Measurements from ENCODE around the gene WDR20.

WDR20 gene

GRCh38 chr14:102200690-102201352 is 61.1 kb downstream of the WDR20 start:
- DNase-seq (ENCODE audit: extremely low spot score), result no peak
- ChIA-PET POLR2A (no interaction called here), CTCF (no interaction called here)
- TF ChIP-seq FOXA1 (IDR thresholded peaks at IDR 0.05) (no peak), ELF4 (IDR thresholded peaks at IDR 0.05) (no peak), NFRKB (IDR thresholded peaks at IDR 0.05) (no peak), LEF1 (IDR thresholded peaks at IDR 0.05; ENCODE audit: borderline replicate concordance) (no peak), ARNT (IDR thresholded peaks at IDR 0.05) (no peak)
- TF ChIP-seq, protein P1, sequence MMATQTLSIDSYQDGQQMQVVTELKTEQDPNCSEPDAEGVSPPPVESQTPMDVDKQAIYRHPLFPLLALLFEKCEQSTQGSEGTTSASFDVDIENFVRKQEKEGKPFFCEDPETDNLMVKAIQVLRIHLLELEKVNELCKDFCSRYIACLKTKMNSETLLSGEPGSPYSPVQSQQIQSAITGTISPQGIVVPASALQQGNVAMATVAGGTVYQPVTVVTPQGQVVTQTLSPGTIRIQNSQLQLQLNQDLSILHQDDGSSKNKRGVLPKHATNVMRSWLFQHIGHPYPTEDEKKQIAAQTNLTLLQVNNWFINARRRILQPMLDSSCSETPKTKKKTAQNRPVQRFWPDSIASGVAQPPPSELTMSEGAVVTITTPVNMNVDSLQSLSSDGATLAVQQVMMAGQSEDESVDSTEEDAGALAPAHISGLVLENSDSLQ (IDR thresholded peaks at IDR 0.05), result no peak

GRCh38 chr14:102201353-102201738 is 61.6 kb downstream of the WDR20 start:
- DNase-seq (ENCODE audit: extremely low spot score), result no peak
- ChIA-PET CTCF (no interaction called here), POLR2A (no interaction called here)
- TF ChIP-seq FOXA1 (IDR thresholded peaks at IDR 0.05) (no peak), TARDBP (IDR thresholded peaks at IDR 0.05) (no peak), L3MBTL2 (conservative IDR thresholded peaks at IDR 0.05) (no peak), SUZ12 (IDR thresholded peaks at IDR 0.05) (no peak), ELF4 (IDR thresholded peaks at IDR 0.05) (no peak), NFRKB (IDR thresholded peaks at IDR 0.05) (no peak), ARNT (IDR thresholded peaks at IDR 0.05) (no peak), CTBP1 (IDR thresholded peaks at IDR 0.05; ENCODE audit: borderline replicate concordance) (no peak), HDGF (IDR thresholded peaks at IDR 0.05; ENCODE audit: borderline replicate concordance) (no peak), FOXM1 (IDR thresholded peaks at IDR 0.05; ENCODE audit: borderline replicate concordance) (no peak), SP1 (IDR thresholded peaks at IDR 0.05) (no peak), ZNF384 (IDR thresholded peaks at IDR 0.05) (no peak), FOXK2 (IDR thresholded peaks at IDR 0.05) (no peak), BHLHE40 (IDR thresholded peaks at IDR 0.05; ENCODE audit: borderline replicate concordance) (no peak), LEF1 (IDR thresholded peaks at IDR 0.05; ENCODE audit: borderline replicate concordance) (no peak)
- TF ChIP-seq, protein P1 (IDR thresholded peaks at IDR 0.05), result no peak

- no peak for DNase-seq (ENCODE audit: extremely low spot score)
- ChIA-PET POLR2A (no interaction called here), CTCF (no interaction called here)
- TF ChIP-seq, protein P1 (IDR thresholded peaks at IDR 0.05), result no peak
- TF ChIP-seq CTBP1 (IDR thresholded peaks at IDR 0.05; ENCODE audit: borderline replicate concordance) (no peak), FOXA1 (IDR thresholded peaks at IDR 0.05) (no peak), FOXM1 (IDR thresholded peaks at IDR 0.05; ENCODE audit: borderline replicate concordance) (no peak), L3MBTL2 (conservative IDR thresholded peaks at IDR 0.05) (no peak), SUZ12 (IDR thresholded peaks at IDR 0.05) (no peak), ELF4 (IDR thresholded peaks at IDR 0.05) (no peak), TARDBP (IDR thresholded peaks at IDR 0.05) (no peak), ARNT (IDR thresholded peaks at IDR 0.05) (no peak), BHLHE40 (IDR thresholded peaks at IDR 0.05; ENCODE audit: borderline replicate concordance) (no peak)
Measured at GRCh38 chr14:102201776-102202175, 62.1 kb downstream of the WDR20 start.

- TF ChIP-seq TARDBP (IDR thresholded peaks at IDR 0.05) (no peak), ZNF384 (IDR thresholded peaks at IDR 0.05) (no peak), L3MBTL2 (conservative IDR thresholded peaks at IDR 0.05) (no peak), HDGF (IDR thresholded peaks at IDR 0.05; ENCODE audit: borderline replicate concordance) (no peak), FOXK2 (IDR thresholded peaks at IDR 0.05) (no peak), FOXA1 (IDR thresholded peaks at IDR 0.05) (no peak), ARNT (IDR thresholded peaks at IDR 0.05) (no peak), FOXM1 (IDR thresholded peaks at IDR 0.05; ENCODE audit: borderline replicate concordance) (no peak)
- TF ChIP-seq, protein P1 (IDR thresholded peaks at IDR 0.05), result no peak
- POLR2A ChIA-PET, result no interaction called here
- CTCF ChIA-PET, result no interaction called here
- no peak for DNase-seq (ENCODE audit: extremely low spot score)
Measured at GRCh38 chr14:102202944-102203343, 63.2 kb downstream of the WDR20 start.

- no peak for DNase-seq (ENCODE audit: extremely low spot score)
- POLR2A ChIA-PET, result no interaction called here
- CTCF ChIA-PET, result no interaction called here
- no peak for TF ChIP-seq BHLHE40 (IDR thresholded peaks at IDR 0.05; ENCODE audit: borderline replicate concordance)
- TF ChIP-seq ZNF384 (IDR thresholded peaks at IDR 0.05), result no peak
- no peak for TF ChIP-seq NFRKB (IDR thresholded peaks at IDR 0.05)
- TF ChIP-seq, protein P1 (IDR thresholded peaks at IDR 0.05), result no peak
- no peak for TF ChIP-seq HDGF (IDR thresholded peaks at IDR 0.05; ENCODE audit: borderline replicate concordance)
- no peak for TF ChIP-seq LEF1 (IDR thresholded peaks at IDR 0.05; ENCODE audit: borderline replicate concordance)
- no peak for TF ChIP-seq ARNT (IDR thresholded peaks at IDR 0.05)
- TF ChIP-seq FOXK2 (IDR thresholded peaks at IDR 0.05), result no peak
- TF ChIP-seq TARDBP (IDR thresholded peaks at IDR 0.05), result no peak
- TF ChIP-seq SUZ12 (IDR thresholded peaks at IDR 0.05), result no peak
- no peak for TF ChIP-seq FOXA1 (IDR thresholded peaks at IDR 0.05)
- TF ChIP-seq L3MBTL2 (conservative IDR thresholded peaks at IDR 0.05), result no peak
- no peak for TF ChIP-seq FOXM1 (IDR thresholded peaks at IDR 0.05; ENCODE audit: borderline replicate concordance)
- no peak for TF ChIP-seq CTBP1 (IDR thresholded peaks at IDR 0.05; ENCODE audit: borderline replicate concordance)
- TF ChIP-seq ELF4 (IDR thresholded peaks at IDR 0.05), result no peak
- TF ChIP-seq SP1 (IDR thresholded peaks at IDR 0.05), result no peak
Measured at GRCh38 chr14:102203382-102203781, 63.7 kb downstream of the WDR20 start.

All from HEK293T (cell line).